Omental fat pad (tissue), 4 donors: ENCODE data around the gene TRAPPC14. TPM values are rescaled to one million over a fixed set of nuclear protein-coding genes. Genes with fewer than 3 reads are reported as not detected.
"Not testable (repeated sequence)": the region's sequence is repeated elsewhere in the genome, so short reads cannot be mapped to it uniquely, and the experiment has no call there.

Experiments
- ATAC-seq: fragments of 150-250 bp; one replicate; pipeline ENCODE4 v1.9.1; 2016; ENCODE audit warnings: mild to moderate bottlenecking, moderate library complexity; ENCODE audit not compliant: low FRiP score
- DNase-seq: peaks from one replicate; pipeline ENCODE4 v3.0.0-alpha.2; 2019; ENCODE audit warnings: low spot score
- total RNA-seq, 4 donors: library from RNA; depleted of rRNA; stranded (reverse); fragments of >200 nt; gene quantifications; one replicate each; pipeline ENCODE4 v1.1.0, GENCODE V29; 2016
- TF ChIP-seq, protein P1 (sequence below), 3 donors: fragments of 450-650 bp; IDR thresholded peaks; one replicate each; pipeline ENCODE4 v1.5.1; 2016 to 2017; ENCODE audit warnings: antibody characterized with exemption in 3 of 3, mild to moderate bottlenecking in 3 of 3, moderate library complexity in 2 of 3

The TRAPPC14 gene
- total RNA-seq, 4 donors from 2014 or later = 5.7 to 13.2 (median 10.6) TPM

DNA sequence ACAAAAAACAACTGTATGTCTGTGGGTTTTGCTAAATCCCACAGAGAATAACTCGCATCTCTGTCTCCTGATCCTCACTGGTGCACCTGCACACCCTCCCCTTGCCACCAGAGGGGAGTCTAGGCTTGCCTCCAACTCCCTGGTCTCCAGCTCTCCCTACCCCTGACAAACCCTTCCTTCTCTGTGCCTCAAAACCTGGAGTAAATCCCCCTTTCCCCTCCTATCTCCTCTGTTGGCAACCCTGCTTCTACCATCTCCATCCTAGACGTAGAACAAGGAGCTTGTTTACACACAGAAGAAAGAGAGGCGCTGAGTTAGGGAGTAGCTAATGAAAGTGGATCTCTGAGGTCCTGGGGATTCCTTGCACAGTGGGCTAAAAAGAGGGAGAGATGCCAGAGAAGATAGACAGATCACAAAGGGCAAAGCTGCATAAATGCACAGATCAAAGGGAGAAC is 25.8 kb downstream of the TRAPPC14 start:
- ATAC-seq (peak; percentile 62), DNase-seq (no peak)
- TF ChIP-seq, protein P1, sequence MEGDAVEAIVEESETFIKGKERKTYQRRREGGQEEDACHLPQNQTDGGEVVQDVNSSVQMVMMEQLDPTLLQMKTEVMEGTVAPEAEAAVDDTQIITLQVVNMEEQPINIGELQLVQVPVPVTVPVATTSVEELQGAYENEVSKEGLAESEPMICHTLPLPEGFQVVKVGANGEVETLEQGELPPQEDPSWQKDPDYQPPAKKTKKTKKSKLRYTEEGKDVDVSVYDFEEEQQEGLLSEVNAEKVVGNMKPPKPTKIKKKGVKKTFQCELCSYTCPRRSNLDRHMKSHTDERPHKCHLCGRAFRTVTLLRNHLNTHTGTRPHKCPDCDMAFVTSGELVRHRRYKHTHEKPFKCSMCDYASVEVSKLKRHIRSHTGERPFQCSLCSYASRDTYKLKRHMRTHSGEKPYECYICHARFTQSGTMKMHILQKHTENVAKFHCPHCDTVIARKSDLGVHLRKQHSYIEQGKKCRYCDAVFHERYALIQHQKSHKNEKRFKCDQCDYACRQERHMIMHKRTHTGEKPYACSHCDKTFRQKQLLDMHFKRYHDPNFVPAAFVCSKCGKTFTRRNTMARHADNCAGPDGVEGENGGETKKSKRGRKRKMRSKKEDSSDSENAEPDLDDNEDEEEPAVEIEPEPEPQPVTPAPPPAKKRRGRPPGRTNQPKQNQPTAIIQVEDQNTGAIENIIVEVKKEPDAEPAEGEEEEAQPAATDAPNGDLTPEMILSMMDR (IDR thresholded peaks at IDR 0.05) = peak in 2 of 3 donors; percentile 24 to 31

DNA sequence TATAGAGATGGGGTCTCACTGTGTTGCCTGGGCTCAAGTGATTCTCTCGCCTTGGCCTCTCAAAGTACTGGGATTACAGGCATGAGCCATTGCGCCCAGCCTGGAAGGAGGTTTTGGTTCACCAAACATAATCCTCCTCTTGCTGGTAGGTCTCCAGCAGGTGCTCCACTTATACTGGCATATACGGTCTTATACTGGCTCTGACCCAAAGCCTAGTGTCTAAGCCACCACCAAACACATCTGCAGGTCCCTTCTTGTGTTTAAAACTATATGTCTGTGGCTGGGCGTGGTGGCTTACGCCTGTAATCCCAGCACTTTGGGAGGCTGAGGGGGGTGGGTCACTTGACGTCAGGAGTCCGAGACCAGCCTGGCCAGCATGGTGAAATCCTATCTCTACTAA is 26.4 kb downstream of the TRAPPC14 start:
- DNase-seq = no peak
- no peak for ATAC-seq
- TF ChIP-seq, protein P1 (IDR thresholded peaks at IDR 0.05) = no peak

DNA sequence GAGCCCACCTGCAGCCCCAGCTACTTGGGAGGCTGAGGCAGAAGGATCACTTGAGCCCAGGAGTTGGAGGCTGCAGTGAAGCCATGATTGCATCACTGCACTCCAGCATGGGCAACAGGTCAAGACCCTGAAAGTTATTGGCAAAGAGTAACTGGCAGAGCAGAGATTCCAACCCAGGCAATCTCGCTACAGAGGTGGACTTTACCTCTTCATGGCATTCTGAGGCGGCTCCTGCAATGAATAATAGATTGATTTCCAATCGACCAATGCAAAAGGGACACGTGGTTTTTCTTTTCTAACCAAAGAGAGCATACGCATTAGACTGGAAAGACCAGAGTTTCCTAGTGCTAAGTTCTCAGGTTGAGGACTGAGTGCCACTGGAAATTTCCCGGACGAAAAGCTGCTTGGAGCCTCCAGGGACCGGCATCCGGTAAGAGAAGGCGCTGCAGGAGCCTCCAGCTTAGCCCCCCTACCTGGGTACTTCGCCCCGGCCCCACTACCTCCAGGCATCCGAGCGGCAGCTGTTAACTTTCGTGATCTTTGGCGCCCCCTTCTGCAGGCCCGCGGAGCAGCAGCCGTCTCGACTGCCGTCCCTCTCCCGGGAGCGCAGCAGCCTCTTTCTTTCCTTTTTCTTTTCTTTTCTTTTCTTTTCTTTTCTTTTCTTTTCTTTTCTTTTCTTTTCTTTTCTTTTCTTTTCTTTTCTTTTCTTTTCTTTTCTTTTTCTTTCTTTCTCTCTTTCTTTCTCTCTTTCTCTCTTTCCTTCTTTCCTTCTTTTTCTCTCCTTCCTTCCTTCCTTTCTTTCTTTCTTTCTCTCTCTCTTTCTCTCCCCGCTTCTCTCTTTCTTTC is 27.7 kb downstream of the TRAPPC14 start:
- DNase-seq (peak; percentile 82), ATAC-seq (no peak)
- TF ChIP-seq, protein P1 (IDR thresholded peaks at IDR 0.05) = peak in 1 of 3 donors; percentile 57

GRCh38 chr7:100130220-100130607 is 28.3 kb downstream of the TRAPPC14 start:
- not testable (repeated sequence) for ATAC-seq, DNase-seq

- TF ChIP-seq, protein P1 (IDR thresholded peaks at IDR 0.05) = no peak
- ATAC-seq = no peak
- no peak for DNase-seq
Observed at GRCh38 chr7:100128637-100128963, 29.9 kb downstream of the TRAPPC14 start.

DNA sequence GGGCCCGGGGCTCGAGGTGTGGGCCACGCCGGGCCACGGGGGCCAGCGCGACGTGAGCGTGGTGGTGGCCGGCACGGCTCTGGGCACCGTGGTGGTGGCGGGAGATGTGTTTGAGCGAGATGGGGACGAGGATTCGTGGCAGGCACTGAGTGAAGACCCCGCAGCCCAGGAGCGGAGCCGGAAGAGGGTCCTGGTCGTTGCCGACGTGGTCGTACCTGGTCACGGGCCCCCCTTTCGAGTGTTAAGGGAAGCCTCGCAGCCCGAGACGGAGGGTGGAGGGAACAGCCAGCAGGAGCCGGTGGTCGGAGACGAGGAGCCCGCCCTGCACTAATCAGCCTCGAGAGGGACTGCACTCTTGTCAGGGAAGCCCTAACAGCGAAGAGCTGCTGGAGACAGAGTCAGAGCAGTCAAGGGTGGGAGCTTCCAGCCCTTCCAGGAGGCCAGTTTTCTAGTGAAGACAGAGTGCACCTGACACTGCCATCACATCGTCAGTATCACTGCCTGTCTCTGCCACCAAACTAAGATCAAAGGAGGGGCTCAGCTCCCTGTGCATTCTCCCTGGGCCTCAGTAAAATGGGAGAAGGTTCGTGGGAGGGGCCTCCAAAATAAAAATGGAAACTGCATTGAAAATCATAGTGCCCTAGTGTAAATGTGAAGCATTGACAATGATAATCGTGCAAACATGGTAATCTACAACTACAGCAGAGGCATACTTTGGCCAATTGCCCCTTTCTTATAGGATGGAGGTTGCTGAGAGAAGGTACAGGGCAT is 30.5 kb downstream of the TRAPPC14 start:
- ATAC-seq = no peak
- TF ChIP-seq, protein P1 (IDR thresholded peaks at IDR 0.05) = no peak

More for the DNA sequence above, 30.5 kb downstream of the TRAPPC14 start:
- no peak for DNase-seq
